ENCODE measurements around the gene RPS28.
"Not testable (repeated sequence)": the region's sequence is repeated elsewhere in the genome, so short reads cannot be mapped to it uniquely, and the experiment has no call there.

The RPS28 gene

GRCh38 chr19:8352134-8352827, 31.0 kb downstream of the RPS28 start:
- TF ChIP-seq CTCF (IDR thresholded peaks at IDR 0.05; ENCODE audit: insufficient read depth, missing control alignments) = no peak
- no peak for DNase-seq (ENCODE audit: insufficient read length, low spot score)
- no peak for FAIRE-seq

- not testable (repeated sequence) for FAIRE-seq; DNase-seq (ENCODE audit: insufficient read length, low spot score)
These were observed 31.5 kb downstream of the RPS28 start for GRCh38 chr19:8352845-8353244.

GRCh38 chr19:8355631-8356402, 34.5 kb downstream of the RPS28 start:
- no peak for TF ChIP-seq CTCF (IDR thresholded peaks at IDR 0.05; ENCODE audit: insufficient read depth, missing control alignments)
- DNase-seq (ENCODE audit: insufficient read length, low spot score) (no peak), FAIRE-seq (no peak)

- no peak for FAIRE-seq
- no peak for TF ChIP-seq CTCF (IDR thresholded peaks at IDR 0.05; ENCODE audit: insufficient read depth, missing control alignments)
These were observed 35.8 kb downstream of the RPS28 start for GRCh38 chr19:8357007-8357521.

GRCh38 chr19:8358948-8359347, 37.7 kb downstream of the RPS28 start:
- TF ChIP-seq CTCF (IDR thresholded peaks at IDR 0.05; ENCODE audit: insufficient read depth, missing control alignments) = no peak
- no peak for FAIRE-seq

More at GRCh38 chr19:8357007-8357521, 35.8 kb downstream of the RPS28 start:
- no peak for DNase-seq (ENCODE audit: insufficient read length, low spot score)

GRCh38 chr19:8360196-8360595, 38.9 kb downstream of the RPS28 start:
- DNase-seq (ENCODE audit: insufficient read length, low spot score) = no peak
- no peak for TF ChIP-seq CTCF (IDR thresholded peaks at IDR 0.05; ENCODE audit: insufficient read depth, missing control alignments)
- no peak for FAIRE-seq

More at GRCh38 chr19:8358948-8359347, 37.7 kb downstream of the RPS28 start:
- no peak for DNase-seq (ENCODE audit: insufficient read length, low spot score)

GRCh38 chr19:8361921-8362793, 40.9 kb downstream of the RPS28 start:
- DNase-seq (ENCODE audit: insufficient read length, low spot score) (no peak), FAIRE-seq (no peak)

More at GRCh38 chr19:8361921-8362793, 40.9 kb downstream of the RPS28 start:
- no peak for TF ChIP-seq CTCF (IDR thresholded peaks at IDR 0.05; ENCODE audit: insufficient read depth, missing control alignments)
